Stimulated activated CD8-positive, alpha-beta memory T cell treated with anti-CD3 and anti-CD28 coated beads, Interleukin-12 subunit alpha, Interleukin-12 subunit beta, amount 100 ng/mL, for 1 hour (primary cell): ENCODE measurements around the gene RNF123.
"Not testable (repeated sequence)": the region's sequence is repeated elsewhere in the genome, so short reads cannot be mapped to it uniquely, and the experiment has no call there.

Source experiments
- DNase-seq: peaks from one replicate; pipeline ENCODE4 v3.0.0-alpha.2; 2020; ENCODE audit warnings: low read depth

The RNF123 gene

DNA sequence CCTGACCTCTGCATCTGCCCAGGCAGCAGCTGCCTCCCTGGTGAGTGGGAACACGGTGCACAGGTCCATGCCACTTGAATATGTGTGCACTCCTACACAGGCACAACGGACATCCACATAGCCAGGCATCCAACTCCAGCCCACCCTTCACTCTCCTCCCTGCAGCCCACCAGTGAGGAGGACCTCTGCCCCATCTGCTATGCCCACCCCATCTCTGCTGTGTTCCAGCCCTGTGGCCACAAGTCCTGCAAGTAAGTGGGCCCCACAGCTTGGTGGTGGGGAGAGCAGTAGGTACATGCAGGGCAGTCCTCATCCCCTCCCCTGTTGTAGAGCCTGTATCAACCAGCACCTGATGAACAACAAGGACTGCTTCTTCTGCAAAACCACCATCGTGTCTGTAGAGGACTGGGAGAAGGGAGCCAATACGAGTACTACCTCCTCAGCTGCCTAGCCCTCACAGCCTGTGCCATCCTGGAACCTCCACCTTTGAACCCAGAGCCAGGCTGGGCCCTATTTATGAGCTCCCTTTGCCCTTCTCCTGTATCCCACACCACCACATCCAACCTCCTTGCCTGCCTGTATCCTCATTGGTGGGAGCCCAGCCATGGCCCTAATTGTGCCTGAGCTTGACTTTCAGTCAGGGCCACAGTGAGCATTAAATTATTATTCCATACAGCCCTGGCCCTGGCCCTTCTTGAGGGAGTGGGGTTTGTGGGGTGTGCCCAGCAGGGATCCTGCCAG lies 31.7 kb downstream of the RNF123 start:
- DNase-seq: no peak

DNA sequence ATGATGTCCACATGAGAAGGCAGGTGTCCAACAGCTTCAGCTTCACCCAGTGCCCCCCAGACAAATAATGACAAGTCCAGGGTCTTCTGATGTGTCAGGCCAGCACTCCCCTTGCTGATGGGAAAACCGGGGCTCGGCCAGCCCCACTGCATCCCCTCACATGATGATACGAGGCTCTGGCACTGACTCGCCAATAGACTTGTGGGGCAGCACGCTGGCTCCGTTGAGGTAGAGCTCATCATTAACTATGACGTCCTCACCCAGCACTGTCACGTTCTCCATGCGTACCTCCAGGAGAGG lies 32.2 kb downstream of the RNF123 start:
- DNase-seq: no peak

DNA sequence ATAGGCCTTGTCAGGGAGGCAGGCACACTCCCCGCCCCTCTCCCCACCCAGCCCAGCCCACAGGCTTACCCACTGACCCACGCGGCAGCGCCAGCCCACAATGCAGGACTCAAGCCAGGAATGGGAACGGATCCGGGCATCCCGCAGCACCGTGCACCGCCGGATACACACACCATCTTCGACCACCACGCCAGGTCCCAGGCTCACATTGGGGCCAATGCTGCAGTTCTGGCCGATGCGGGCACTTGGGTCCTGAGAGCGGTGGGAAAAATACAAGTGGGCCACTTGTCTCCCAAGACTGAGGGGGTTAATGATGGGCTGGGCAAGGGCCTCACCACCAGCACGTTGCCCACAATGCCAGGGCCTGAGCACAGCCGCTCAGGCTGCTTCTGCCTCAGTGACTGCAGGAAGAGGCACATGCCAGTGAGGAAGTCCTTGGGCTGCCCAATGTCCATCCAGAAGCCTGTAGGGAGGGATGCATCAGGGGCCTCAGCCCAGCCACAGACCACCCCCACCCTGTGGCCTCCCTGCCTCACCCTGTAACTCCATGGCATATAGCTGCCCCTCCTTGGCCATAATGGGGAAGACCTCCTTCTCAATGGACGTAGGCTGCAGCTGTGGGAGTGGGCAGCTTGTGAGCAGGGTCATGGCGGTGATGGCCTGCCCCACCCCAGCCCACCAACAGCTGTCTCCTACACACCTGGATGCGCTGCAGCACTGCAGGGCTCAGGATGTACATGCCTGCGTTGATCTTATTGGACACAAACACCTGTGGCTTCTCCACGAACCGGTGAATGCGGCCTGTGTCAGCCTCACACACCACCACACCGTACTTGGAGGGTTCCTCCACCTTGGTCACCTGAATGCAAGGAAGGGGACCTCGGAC lies 32.8 kb downstream of the RNF123 start:
- no peak for DNase-seq

DNA sequence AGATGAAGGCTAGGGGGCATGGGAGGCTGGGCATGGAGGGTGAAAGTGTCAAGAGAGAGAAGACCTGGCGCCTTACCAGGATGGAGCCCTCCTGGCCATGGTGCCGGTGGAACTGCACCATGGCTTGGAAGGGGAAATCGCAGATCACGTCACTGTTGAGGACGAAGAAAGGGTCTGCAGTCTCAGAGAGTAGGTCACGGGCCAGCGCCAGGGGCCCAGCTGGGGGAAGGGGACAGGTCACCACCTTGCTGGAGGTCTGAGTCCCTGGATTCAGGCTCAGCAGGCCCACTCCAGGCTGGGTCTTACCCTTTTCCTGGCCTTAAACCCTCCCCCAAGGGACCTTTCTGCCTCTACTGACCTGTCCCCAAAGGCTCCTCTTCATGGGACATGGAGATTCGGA lies 33.5 kb downstream of the RNF123 start:
- no peak for DNase-seq

DNA sequence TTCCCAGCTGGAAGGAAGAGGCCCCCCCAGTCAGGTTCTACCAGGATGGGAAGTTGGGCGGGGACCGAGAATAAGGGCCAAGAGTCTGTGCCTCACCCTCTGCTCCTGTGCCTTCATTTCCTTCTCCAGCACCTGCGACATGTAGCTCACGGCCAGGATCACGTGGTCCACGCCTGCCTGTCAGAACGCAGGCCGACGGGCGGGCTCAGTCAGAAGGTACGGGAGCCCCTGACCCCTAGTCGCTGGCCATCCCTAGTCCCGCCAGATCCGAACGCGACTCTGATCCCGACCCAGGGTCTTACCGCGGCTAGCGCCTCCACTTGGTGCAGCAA lies 33.9 kb downstream of the RNF123 start:
- peak; percentile 33 for DNase-seq

DNA sequence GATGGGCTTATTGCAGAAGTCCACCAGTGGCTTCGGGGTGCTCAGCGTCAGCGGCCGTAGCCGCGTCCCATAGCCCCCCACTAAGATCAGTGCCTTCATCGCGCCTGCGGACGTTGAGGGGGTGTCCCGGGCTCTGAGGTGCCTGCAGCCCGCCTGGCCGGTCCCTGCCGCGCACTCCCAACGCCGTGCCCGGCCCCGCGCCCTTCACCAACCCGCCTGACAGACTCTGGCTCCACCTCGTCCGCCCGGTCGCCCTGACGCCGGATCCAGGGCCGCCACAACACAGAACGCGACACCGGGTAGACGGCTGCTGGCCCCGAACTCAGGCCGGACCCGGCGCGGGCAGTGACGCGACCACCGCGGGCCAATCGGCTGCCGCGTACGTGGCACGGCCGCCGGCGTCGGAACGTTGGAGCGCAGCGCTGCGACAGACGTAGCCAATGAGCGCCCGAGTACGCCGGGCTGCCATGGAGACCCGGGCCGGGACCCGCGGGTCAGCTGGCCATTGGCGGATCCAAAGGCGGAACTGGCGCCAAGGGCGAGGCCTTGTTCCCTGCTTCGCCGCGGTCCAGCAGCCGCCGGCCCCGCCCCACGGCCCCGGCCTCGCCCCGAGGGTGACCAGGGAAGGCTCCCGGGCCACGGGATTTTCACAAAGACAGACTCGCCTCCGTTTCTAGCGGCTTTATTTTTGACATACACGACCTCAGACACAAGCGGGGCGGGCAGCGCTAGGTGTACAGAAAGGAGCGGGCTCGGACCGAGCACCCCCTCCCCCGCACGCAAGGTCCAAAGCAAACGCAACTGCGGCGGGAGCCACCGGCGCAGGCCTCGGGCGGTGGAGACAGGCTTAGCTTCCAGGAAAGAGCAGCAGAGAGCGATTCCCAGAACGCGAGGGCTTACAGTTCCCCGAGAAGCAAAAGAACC lies 34.5 kb downstream of the RNF123 start, which contains the start of gene GMPPB:
GMPPB (minus strand) TSS at position 324 of the 924 bp plus-strand sequence; CDS start at position 99, 225 bp downstream.
- DNase-seq: peak; percentile 83

DNA sequence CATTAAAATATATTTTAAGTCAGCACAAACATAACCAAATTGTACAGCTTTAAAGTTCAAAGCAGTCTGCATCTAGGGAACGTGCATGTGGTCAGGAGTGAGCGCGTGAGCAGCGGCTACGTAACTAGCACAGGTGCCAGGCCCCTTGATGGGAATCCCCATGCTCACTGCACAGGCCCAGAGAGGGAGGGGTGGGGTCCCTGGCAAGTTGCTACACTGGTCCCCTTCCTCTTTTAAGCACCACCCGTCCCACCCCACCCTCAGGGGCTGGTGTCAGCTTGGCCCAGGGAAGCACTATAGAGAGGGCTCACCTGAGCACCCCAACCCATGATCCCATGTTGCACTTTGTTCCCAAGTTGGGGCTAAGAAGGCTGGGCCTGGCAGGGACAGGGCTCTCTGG lies 35.2 kb downstream of the RNF123 start:
- no peak for DNase-seq

DNA sequence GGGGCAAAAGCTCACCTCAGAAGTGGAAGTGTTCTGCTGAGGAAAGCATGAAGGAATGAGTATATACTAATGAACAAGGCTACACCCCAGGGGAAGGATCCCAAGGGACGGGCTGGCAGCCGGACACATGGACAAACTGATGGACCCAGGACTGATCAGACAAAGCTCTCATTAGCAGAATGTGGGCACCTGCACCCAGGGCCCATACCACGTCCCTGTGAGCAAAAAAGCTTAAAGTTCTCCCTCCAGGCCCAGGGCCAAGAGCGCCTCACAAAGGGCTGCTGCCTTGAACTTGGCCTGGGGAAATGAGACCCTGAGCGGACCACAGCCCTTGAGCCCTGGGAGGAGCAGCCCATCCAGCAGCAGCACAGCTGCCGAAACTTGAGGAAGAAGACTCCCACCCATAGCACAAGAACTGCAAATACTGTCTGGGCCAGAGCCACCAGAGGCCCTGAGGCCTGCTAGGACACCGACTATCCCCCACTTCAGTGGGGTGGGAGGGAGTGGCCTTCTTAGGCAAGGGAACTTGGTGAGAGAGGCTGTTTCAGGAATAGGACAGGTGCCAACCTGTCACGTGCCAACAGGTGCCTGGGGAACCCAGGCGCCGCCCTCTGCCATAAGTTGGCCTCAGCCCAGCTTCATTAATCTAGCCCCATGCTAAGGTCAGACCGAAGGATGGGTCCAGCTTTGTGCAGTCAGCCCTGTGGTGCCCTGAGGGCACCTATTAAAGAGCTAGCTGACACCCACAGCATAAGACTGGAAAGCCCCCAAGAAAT lies 36.7 kb downstream of the RNF123 start:
- no peak for DNase-seq

DNA sequence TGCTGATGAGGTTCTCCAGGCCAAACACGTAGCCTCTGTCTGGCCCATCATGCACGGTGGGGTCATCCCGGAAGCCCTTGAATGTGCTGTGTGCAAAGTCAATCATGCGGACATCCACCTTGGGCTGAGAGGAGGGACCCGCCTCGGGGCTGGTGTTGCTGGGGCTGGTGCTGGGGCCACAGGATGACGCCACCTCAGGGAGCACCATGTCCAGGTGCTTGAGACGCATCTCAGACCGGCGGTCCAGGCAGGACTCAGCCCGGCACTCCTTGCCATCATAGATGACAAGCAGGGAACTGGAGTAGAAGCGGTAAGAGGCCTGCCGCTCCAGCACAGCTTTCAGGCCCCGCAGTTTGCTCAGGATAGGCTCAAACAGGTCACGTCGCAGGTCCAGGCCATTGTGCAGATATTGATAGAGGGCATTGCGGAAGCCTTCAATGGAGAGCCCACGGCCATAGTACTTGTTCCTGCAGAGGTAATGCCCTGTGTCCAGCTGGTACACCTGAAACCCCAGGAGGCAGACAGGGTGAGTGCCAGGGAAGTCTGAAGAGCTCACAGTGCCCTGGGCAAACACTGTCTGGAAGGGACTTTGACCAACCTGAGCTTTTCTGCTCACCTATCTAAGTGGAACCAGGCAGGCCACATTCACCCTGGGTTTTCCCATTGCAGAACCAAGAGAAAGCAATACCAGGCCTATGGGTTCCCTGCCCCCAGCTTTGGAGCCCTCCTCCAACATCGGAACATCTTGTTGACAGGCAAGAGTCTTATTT lies 38.0 kb downstream of the RNF123 start:
- DNase-seq: no peak

DNA sequence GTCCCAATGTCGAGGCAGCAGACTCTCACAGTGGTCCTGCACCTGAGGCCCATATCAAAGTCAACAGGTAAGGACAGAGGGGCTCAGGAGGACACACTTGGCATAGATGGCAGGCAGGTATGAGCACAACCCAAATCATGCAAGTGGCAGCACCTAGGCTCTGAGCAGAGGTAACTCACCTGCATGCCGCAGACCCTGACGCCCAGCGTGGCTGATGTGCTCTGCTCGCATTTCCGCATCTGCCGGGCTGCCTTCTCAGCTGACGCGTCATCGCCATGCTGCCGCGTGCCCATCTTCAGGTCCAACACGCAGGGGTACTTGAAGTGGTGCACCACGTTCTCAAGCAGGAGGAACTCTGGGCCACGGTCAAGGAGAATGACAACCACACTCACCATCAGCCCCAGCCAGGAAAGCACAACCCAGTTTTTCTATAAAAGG lies 38.6 kb downstream of the RNF123 start:
- no peak for DNase-seq

DNA sequence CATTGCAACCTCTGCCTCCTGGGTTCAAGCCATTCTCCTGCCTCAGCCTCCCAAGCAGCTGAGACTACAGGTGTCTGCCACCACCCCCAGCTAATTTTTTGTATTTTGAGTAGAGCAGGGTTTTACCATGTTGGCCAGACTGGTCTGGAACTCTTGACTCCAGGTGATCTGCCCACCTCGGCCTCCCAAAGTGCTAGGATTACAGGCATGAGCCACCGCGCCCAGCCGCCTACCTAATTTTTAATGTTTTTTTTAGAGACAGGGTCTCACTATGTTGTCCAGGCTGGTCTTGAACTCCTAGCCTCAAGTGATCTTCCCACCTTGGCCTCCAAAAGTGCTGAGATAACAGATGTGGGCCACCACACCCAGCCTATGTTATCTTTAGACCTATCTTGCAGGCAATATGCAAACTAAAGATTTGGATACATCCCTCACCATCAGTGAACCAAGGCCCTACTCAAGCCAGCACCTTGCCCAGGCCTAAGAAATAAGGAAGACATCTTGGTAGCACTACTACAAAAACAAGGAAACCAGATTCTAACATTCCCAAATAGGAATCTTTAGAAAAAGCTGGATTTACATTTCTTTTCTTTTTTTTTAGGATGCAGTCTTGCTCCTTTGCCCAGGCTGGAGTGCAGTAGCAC lies 40.7 kb downstream of the RNF123 start:
- no peak for DNase-seq

DNA sequence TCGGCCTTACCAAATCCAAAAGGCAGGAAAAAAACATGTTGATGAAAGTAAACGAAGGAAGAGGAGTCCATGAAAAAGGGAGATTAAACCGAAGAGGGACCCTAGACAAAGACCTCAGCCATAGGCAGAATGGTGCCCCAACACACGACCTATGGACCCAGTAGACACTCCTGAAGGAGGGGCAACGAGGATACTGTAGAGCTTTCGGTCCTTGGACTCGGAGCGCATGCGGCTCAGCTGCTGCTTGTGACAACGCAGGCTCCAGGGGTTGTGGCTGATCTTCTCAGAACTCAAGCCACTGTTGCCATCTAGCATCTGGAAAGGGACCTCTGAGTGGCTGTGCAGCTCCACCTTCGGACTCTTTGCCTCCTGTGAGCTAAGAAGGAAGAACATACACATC lies 43.2 kb downstream of the RNF123 start:
- DNase-seq: no peak

DNA sequence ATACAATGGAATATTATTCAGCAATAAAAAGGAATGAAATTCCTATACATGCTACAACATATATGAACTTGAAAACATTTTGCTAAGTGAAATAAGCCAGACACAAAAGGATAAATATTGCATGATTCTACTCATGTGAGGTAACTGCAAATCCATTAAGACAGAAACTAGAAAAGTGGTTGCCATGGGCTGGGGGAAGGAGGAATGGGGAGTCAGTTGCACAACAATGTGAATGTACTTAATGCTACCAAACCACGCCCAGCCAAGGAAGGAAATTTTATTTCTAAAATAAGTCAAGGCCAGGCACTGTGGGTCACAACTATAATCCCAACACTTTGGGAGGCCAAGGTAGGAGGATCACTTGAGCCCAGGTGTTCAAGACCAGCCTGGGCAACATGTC lies 44.2 kb downstream of the RNF123 start:
- DNase-seq: no peak

DNA sequence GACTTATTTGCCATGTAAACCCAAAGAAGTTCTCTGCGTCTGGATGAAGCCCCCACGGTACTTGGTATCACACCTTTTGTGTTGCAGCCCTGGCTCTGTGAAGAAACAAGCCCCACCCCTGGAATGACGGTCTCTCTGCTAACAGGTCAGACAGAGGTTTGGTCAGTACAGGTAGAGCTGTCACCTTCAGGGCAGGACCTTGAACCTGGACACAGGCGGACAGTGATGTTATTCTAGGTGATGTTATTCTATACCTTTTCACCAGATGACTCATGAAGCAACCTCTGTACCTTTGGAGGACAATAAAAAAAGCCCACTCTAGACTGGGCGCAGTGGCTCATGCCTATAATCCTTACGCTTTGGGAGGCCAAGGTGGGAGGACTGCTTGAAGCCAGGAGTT lies 45.4 kb downstream of the RNF123 start:
- DNase-seq: no peak

DNA sequence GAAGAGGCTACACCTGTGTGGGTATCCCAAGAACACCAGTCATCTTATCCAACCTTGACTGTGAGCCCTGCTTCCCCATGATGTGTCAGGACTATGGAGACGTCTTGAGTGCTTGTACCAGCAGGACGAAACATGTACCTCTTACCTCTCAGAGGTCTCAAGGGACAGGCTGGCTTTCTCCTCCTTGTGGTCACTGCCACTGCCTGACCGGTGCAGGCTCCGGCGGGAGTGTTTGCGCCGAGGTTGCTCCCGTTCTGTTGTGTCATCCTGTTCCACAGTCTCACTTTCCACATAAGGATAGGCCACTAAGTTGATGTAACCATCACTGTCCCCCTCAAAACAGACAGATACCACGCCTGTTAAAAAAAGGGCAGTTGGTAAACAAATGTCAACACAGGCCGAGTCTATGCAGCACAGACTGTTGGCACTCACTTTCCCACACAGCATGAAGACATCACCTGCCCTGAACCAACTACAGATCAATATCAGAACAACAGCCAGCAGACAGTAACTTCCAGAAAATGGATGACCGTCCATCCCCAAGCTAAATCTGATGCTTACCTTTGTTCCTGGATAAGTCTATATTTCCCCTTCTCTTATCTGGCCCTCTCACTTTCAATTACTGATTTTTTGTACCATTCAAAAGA lies 48.8 kb downstream of the RNF123 start:
- no peak for DNase-seq

DNA sequence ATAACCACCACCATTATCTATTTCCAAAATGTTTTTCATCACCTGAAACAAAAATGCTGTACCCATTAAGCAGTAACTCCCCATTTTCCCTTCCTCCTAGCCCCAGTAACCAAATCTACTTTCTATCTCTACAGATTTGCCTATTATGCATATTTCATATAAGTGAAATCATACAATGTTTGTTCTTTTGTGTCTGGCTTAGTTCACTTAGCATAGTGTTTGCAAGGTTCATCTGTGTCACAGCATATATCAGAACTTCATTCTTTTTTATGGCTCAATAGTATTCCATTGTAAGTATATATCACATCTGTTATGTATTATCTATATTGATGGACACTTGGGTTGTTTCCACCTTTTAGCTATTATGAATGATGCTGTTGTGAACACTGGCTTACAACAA lies 51.1 kb downstream of the RNF123 start:
- DNase-seq: no peak

DNA sequence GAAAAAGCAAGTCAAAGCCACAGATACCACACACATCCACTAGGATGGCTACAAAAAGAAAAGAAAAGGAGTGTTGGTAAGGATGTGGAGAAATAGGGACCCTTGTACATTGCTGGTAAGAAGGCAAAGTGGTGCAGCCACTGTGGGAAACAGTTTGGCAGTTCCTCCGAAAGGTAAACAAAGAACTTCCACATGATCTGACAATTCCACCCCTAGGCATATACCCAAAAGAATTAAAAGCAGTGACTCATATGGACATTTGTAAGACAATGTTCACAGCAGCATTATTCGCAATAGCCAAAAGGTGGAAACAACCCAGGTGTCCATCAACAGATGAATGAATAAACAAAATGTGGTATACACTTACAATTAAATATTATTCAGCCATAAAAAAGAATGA lies 56.6 kb downstream of the RNF123 start:
- no peak for DNase-seq

DNA sequence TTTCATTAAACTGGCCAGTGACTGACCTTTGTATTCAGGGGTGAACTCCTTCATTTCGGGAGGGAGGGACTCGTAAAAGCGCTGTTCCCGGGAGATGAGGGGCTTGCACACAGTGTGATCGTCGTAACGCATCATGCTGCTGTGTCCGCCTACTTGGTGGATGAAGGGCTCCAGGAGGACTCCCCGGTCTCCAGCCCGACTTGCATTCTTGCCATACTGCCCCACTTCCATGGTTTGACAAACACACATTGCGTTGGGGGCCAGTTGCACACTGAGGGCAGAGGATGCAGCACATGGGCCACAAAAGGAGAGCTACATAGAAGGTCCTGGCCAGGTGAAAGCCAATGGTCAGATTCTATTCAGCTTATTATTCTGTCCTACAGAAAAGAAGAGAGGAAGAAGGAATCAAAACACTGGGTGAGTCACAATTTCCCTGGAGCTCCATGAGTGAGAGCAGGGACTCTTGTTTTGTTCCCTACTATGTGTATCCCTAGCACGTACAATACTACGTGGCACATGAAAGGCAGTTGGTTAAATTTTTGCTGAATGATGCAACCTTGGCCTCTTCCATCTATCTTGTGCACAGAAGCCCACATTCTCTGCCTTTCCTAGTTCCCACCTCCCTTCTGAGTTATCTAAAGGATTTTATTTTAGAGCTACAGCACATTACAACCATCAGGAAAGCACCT lies 58.6 kb downstream of the RNF123 start:
- no peak for DNase-seq

DNA sequence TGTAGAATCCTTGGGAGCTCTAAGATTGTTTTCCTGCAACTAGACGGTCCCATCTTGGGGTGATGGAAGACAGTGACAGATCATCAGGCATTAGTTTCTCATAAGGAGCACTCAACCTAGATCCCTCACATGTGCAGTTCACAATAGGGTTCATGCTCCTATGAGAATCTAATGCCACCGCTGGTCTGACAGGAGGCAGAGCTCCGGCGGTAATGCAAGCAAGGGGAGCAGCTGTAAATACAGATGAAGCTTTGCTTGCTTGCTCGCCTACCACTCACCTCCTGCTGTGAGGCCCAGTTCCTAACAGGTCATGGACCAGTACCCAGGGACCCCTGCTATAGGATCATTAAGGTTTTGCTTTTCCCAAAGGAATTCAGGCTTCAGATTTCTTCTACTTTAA lies 59.5 kb downstream of the RNF123 start:
- not testable (repeated sequence) for DNase-seq
